Pulmonary artery endothelial cell (primary cell): ENCODE data around the gene TTC23. TPM values are rescaled to one million over a fixed set of nuclear protein-coding genes. Genes with fewer than 3 reads are reported as not detected.
"Not testable (repeated sequence)": the region's sequence is repeated elsewhere in the genome, so short reads cannot be mapped to it uniquely, and the experiment has no call there.

Source experiments
- DNase-seq: peaks from one replicate; pipeline ENCODE4 v3.0.0-alpha.2; 2011; ENCODE audit warnings: low read depth, low spot score
- total RNA-seq: library from RNA; depleted of rRNA; stranded (reverse); fragments of >200 nt; gene quantifications from 2 replicates; pipeline ENCODE4 v1.2.3, GENCODE V29; 2014

The TTC23 gene
- total RNA-seq, 1 donor from 2014 or later: 22.3 TPM

DNA sequence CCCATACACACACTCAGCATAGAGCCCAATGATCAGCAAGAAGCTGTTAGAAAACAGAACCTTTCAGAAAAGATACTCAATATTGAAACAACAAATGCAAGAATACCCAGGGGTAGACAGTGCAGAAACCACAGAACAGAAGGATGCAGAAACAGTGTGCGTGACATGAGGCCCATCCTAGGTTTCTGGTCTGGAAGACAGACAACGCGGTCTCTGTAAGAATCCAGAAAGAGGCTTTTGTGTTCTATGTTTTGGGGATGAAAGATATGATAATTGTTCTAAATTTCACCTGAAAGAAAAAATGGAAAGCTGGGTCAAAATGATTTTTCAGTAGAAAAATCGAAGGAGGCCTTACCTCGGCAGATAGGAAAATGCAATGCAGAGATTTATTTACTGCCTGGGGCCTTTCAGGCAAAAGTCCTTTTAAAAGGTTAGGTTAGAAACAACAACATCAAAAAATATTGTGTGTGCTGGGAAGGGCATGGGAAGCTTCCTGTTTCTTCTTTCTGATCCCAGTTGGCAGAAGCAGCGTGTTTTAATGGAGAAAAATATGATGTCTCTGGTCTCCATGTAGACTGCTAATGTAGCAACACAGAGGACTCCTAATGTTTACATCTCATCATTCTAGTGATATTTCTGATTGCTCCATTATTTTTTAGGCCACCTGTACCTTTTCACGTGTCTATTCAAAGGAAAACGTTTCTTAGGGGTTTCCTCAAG, 127.5 kb downstream of the TTC23 start:
- DNase-seq: no peak

DNA sequence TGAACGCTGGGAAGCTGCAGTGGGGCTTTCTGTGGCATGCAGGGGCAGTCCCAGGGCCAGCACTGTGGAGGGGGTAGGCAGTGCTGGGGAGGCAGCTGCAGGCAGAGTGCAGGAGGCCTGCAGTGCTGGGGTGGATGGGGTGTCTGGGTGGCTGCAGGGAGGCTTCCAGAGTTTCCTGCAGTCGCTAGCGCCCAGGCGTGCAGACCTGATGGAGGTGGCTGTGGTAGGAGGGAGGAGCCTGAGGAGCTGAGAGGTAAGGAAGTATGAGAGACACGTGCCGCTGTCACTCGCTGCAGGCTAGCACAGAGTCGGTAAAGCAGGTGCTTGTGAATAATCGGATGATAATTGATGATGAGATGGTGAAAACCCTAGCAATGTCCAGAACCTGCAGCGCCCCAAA, 128.2 kb downstream of the TTC23 start:
- no peak for DNase-seq

- no peak for DNase-seq
These were observed 129.2 kb downstream of the TTC23 start for GRCh38 chr15:99120050-99120777.

GRCh38 chr15:99118801-99119546, 130.4 kb downstream of the TTC23 start:
- no peak for DNase-seq

- DNase-seq: no peak
These were observed 131.1 kb downstream of the TTC23 start for GRCh38 chr15:99118258-99118632.

DNA sequence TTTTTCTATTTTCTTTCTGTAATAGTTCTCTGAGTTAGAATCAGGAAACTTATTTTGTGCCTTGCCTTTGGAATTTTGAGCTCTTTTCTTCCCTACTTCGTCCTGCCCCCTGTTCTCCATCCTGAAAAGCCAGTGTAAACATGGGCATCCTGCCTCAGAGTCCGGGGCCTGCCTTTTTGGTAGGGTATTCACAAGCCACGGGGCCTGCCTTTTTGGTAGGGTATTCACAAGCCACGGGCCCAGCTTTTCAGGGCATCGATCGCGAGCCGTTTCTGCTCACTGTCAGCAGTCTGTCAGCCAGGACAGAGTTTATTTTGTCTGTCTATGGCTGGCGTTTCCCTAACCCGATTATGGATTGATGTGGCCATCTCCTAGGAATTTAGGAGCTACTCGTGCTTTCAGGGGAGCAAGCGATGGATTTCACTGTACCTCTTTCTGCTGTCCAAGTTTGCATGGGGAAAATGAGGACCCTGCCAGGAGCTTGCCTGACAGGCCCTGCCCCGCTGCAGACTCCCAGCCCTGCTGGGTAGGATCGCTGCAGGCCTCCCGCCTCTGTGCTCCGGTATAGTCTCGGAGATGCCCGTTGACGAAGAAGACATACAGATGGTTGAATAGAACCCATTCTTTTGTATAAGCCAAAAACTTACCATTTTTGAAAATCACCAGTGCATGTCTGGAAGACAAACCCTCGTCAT, 131.7 kb downstream of the TTC23 start:
- DNase-seq: no peak

GRCh38 chr15:99117111-99117510, 132.3 kb downstream of the TTC23 start:
- no peak for DNase-seq

DNA sequence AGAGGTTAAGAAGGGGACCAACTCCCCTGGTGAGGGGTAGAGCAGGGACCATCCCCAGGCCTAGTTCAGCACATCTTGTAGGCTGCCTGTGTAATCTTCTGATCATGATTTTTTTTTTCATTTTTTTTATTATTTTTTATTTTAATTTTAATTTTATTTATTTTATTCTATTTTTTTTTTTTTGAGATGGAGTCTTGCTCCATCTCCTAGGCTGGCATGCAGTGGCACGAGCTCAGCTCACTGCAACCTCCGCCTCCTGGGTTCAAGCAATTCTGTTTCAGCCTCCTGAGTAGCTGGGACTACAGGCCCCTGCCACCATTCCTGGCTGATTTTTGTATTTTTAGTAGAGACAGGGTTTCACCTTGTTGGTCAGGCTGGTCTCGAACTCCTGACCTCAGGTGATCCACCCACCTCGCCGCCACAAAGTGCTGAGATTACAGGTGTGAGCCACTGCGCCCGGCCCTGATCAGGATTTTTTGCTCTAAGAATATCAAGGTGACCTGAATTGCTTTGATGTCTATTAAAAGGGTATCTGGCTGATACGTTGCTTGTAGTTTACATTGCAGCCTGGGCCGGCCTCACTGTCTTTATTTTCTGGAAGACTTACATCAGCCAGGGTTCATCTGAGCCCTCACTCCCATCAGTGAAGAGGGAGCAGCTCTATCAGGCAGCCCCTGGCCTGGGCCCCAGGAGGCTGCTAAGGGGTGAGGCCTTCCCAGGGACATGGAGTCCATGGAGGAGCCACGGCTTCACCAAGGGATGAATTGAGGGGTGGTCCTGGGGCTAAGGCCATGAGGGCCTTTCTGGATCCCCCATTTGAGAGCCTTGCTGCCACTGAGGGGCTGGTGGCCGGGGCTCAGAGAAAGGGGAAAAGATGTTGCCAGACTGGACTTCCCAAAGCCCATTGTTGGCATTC, 133.8 kb downstream of the TTC23 start:
- DNase-seq: no peak

GRCh38 chr15:99114511-99115299, 134.7 kb downstream of the TTC23 start:
- DNase-seq: no peak

DNA sequence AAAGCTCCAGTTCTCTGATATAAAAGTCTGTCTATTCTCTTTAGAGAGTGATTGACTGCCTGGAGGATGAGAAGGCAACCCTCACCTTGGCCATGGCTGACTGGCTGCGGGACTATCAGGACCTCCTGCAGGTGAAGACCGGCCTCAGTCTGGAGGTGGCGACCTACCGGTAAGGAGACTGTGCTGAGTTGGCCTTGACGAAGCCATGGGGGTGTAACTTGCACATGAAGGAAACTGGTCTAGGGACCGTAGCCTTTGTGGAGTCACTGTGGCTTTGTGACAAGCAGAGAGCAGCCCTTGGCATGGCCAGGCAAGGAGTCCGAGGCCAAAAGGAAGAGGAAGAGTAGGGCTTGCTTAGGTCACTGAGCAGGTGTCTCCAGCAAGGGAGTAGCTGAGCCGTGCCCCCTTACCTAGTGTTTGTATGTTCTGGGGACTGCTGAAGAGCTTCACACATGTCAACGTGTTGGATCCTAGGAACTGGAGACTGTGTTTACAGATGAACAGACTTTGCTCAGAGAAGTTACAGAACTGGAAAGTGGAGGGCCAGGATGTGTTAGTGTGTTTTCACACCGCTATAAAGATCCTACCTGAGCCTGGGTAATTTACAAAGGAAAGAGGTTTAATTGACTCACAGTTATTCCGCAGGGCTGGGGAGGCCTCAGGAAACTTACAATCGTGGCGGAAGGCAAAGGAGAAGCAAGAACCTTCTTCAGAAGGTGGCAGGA, 135.7 kb downstream of the TTC23 start:
- DNase-seq: no peak

GRCh38 chr15:99111641-99112040, 137.7 kb downstream of the TTC23 start:
- not testable (repeated sequence) for DNase-seq

DNA sequence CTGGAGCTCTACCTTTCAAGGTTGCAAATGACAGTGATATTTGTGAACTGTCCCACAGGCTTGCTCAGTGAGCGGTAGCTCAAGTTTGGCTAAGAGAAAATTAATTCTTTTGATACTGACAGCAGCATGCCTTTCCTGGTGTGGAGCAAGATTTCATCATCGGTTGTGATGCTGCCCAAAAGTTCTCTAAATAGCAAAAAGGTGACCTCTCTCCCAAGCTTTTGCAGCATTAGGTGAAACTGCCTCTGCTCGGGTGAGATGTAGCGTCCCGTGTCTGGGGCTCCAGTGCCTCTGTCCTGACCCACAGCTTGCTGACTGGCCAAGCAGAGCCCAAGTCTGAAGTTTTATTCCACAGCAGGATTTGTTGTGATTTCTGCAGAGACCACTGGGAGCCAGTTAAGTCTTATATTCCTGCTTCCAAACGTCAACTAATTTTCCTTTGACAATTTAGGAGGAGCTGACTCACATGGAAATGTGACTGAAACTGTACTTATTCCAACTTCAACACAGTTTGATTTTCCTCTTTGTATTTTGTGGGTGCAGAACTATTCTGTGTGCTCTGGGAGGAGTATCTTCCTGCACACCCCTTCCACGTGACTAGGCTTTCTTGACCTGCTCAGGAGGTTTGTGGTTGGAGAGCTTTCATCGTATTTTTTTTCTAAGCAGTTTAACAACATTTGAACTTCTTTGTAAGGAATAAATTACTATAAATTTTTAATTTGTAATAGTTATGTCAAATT, 138.6 kb downstream of the TTC23 start:
- no peak for DNase-seq

GRCh38 chr15:99110093-99110492, 139.3 kb downstream of the TTC23 start:
- DNase-seq: no peak

- DNase-seq: no peak
These were observed 139.8 kb downstream of the TTC23 start for GRCh38 chr15:99109555-99110021.

DNA sequence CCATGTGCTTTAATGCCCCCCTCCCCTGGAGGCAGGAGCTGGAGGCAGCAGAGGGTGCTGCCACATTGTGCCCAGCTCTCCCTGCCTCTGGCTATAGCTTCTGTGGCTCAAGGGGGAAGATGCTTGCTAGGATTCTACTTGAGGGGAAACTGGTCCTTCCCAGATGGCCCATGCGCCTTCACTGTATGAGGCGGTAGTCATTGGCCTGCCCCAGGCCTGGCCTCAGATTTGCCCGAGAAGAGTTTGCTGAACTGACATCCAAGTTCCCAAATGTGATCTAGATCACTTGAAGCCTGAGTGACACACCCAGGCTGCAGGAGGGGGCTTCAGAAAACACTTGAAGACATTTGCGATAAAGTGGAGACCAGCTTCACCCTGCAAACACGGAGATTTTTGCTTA, 140.4 kb downstream of the TTC23 start:
- DNase-seq: no peak

GRCh38 chr15:99106417-99107220, 142.8 kb downstream of the TTC23 start:
- no peak for DNase-seq

DNA sequence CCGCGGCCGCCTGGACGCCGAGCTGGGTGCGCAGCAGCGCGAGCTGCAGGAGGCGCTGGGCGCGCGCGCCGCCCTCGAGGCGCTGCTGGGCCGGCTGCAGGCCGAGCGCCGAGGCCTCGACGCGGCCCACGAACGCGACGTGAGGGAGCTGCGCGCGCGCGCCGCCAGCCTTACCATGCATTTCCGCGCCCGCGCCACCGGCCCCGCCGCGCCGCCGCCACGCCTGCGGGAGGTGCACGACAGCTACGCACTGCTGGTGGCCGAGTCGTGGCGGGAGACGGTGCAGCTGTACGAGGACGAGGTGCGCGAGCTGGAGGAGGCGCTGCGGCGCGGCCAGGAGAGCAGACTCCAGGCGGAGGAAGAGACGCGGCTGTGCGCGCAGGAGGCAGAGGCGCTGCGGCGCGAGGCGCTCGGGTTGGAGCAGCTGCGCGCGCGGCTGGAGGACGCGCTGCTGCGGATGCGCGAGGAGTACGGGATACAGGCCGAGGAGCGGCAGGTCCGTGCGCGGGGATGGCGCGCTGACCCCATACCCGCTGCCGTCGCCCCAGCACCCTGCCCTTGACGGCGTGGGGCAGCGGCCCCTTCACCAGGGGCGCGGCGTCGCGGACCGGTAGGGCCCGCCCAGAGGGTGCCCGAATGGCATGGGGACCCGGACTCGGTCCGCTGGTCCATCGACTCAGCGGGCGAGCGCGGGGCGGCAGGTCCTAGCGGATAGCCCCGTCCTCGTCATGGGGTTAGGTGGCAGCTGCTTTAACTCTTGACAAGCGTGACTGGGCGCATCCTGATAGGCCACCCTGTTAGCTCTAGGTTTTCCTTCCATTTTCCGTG, 143.7 kb downstream of the TTC23 start:
- DNase-seq: no peak
